ENCODE measurements around the gene MRGPRX1. TPM values are rescaled to one million over a fixed set of nuclear protein-coding genes. Genes with fewer than 3 reads are reported as not detected.
A peak's percentile ranks its signal among the peaks of the same experiment; 100 is the strongest.
"Not testable (repeated sequence)": the region's sequence is repeated elsewhere in the genome, so short reads cannot be mapped to it uniquely, and the experiment has no call there.

MRGPRX1 gene
- total RNA-seq, 1 donor from 2014 or later = not detected

- no peak overlapping the region for H3K27ac Mint-ChIP-seq (ENCODE audit: unreplicated experiment)
- DNase-seq (ENCODE audit: low spot score) = peak; percentile 5
- no peaks in the 10 kb centered on the region for H3K36me3 Mint-ChIP-seq (ENCODE audit: low read depth, unreplicated experiment)
- H3K27me3 Mint-ChIP-seq (ENCODE audit: unreplicated experiment) = no peaks in the 10 kb centered on the region
- peaks cover 5% of the 10 kb centered on the region for H3K4me1 Mint-ChIP-seq (ENCODE audit: unreplicated experiment)
- no peak for TF ChIP-seq CTCF (IDR thresholded peaks at IDR 0.05; ENCODE audit: unreplicated experiment)
- H3K4me3 Mint-ChIP-seq (ENCODE audit: unreplicated experiment) = no peak overlapping the region
- H3K9me3 Mint-ChIP-seq (ENCODE audit: unreplicated experiment) = no peaks in the 10 kb centered on the region
Observed at GRCh38 chr11:18934195-18934814, 4.9 kb downstream of the MRGPRX1 start.

- no peak overlapping the region for H3K27ac Mint-ChIP-seq (ENCODE audit: unreplicated experiment)
- no peak overlapping the region for H3K4me3 Mint-ChIP-seq (ENCODE audit: unreplicated experiment)
- H3K9me3 Mint-ChIP-seq (ENCODE audit: unreplicated experiment) = no peaks in the 10 kb centered on the region
- DNase-seq (ENCODE audit: low spot score) = no peak
- H3K4me1 Mint-ChIP-seq (ENCODE audit: unreplicated experiment) = peaks cover 5% of the 10 kb centered on the region
- no peak for TF ChIP-seq CTCF (IDR thresholded peaks at IDR 0.05; ENCODE audit: unreplicated experiment)
- H3K36me3 Mint-ChIP-seq (ENCODE audit: low read depth, unreplicated experiment) = peaks cover 6% of the 10 kb centered on the region
- no peaks in the 10 kb centered on the region for H3K27me3 Mint-ChIP-seq (ENCODE audit: unreplicated experiment)
Observed at GRCh38 chr11:18927550-18928322, 11.5 kb downstream of the MRGPRX1 start.

GRCh38 chr11:18925426-18925825 lies 13.8 kb downstream of the MRGPRX1 start:
- not testable (repeated sequence) for DNase-seq (ENCODE audit: low spot score); H3K9me3 Mint-ChIP-seq (ENCODE audit: unreplicated experiment); H3K4me3 Mint-ChIP-seq (ENCODE audit: unreplicated experiment); H3K27ac Mint-ChIP-seq (ENCODE audit: unreplicated experiment); H3K4me1 Mint-ChIP-seq (ENCODE audit: unreplicated experiment); H3K36me3 Mint-ChIP-seq (ENCODE audit: low read depth, unreplicated experiment); H3K27me3 Mint-ChIP-seq (ENCODE audit: unreplicated experiment)

GRCh38 chr11:18912883-18913282 lies 26.3 kb downstream of the MRGPRX1 start:
- H3K4me1 Mint-ChIP-seq (ENCODE audit: unreplicated experiment) = peaks cover 17% of the 10 kb centered on the region
- H3K36me3 Mint-ChIP-seq (ENCODE audit: low read depth, unreplicated experiment) = peaks cover 7% of the 10 kb centered on the region
- no peak overlapping the region for H3K27ac Mint-ChIP-seq (ENCODE audit: unreplicated experiment)
- DNase-seq (ENCODE audit: low spot score) = no peak
- H3K9me3 Mint-ChIP-seq (ENCODE audit: unreplicated experiment) = peaks cover 7% of the 10 kb centered on the region
- H3K4me3 Mint-ChIP-seq (ENCODE audit: unreplicated experiment) = no peak overlapping the region
- H3K27me3 Mint-ChIP-seq (ENCODE audit: unreplicated experiment) = no peaks in the 10 kb centered on the region
- no peak for TF ChIP-seq CTCF (IDR thresholded peaks at IDR 0.05; ENCODE audit: unreplicated experiment)

GRCh38 chr11:18907391-18907790 lies 31.8 kb downstream of the MRGPRX1 start:
- H3K4me1 Mint-ChIP-seq (ENCODE audit: unreplicated experiment) = peaks cover 29% of the 10 kb centered on the region
- peaks cover 7% of the 10 kb centered on the region for H3K9me3 Mint-ChIP-seq (ENCODE audit: unreplicated experiment)
- H3K4me3 Mint-ChIP-seq (ENCODE audit: unreplicated experiment) = no peak overlapping the region
- TF ChIP-seq CTCF (IDR thresholded peaks at IDR 0.05; ENCODE audit: unreplicated experiment) = no peak
- H3K27ac Mint-ChIP-seq (ENCODE audit: unreplicated experiment) = peak overlapping the region; percentile 26
- DNase-seq (ENCODE audit: low spot score) = no peak
- no peaks in the 10 kb centered on the region for H3K27me3 Mint-ChIP-seq (ENCODE audit: unreplicated experiment)
- H3K36me3 Mint-ChIP-seq (ENCODE audit: low read depth, unreplicated experiment) = peaks cover 7% of the 10 kb centered on the region

GRCh38 chr11:18900637-18901036 lies 38.6 kb downstream of the MRGPRX1 start:
- Mint-ChIP-seq H3K4me1 (ENCODE audit: unreplicated experiment) (peaks cover 32% of the 10 kb centered on the region), H3K36me3 (ENCODE audit: low read depth, unreplicated experiment) (peaks cover 11% of the 10 kb centered on the region), H3K27ac (ENCODE audit: unreplicated experiment) (peak overlapping the region; percentile 70)
- H3K9me3 Mint-ChIP-seq (ENCODE audit: unreplicated experiment); H3K4me3 Mint-ChIP-seq (ENCODE audit: unreplicated experiment); H3K27me3 Mint-ChIP-seq (ENCODE audit: unreplicated experiment); DNase-seq (ENCODE audit: low spot score): not testable (repeated sequence)

- H3K27me3 Mint-ChIP-seq (ENCODE audit: unreplicated experiment); H3K4me3 Mint-ChIP-seq (ENCODE audit: unreplicated experiment); H3K9me3 Mint-ChIP-seq (ENCODE audit: unreplicated experiment): not testable (repeated sequence)
- Mint-ChIP-seq H3K4me1 (ENCODE audit: unreplicated experiment) (peaks cover 32% of the 10 kb centered on the region), H3K27ac (ENCODE audit: unreplicated experiment) (peak overlapping the region; percentile 70), H3K36me3 (ENCODE audit: low read depth, unreplicated experiment) (peaks cover 14% of the 10 kb centered on the region)
- peak; percentile 12 for DNase-seq (ENCODE audit: low spot score)
Observed at GRCh38 chr11:18900151-18900611, 39.0 kb downstream of the MRGPRX1 start.

- not testable (repeated sequence) for H3K27ac Mint-ChIP-seq (ENCODE audit: unreplicated experiment); H3K4me3 Mint-ChIP-seq (ENCODE audit: unreplicated experiment); DNase-seq (ENCODE audit: low spot score); H3K27me3 Mint-ChIP-seq (ENCODE audit: unreplicated experiment); H3K9me3 Mint-ChIP-seq (ENCODE audit: unreplicated experiment)
- H3K4me1 Mint-ChIP-seq (ENCODE audit: unreplicated experiment) = peaks cover 25% of the 10 kb centered on the region
- H3K36me3 Mint-ChIP-seq (ENCODE audit: low read depth, unreplicated experiment) = peaks cover 21% of the 10 kb centered on the region
Observed at GRCh38 chr11:18891712-18892111, 47.5 kb downstream of the MRGPRX1 start.

Measured in endothelial cell (in vitro differentiated cells).